H1 (cell line): ENCODE measurements around the gene SON. TPM values are rescaled to one million over a fixed set of nuclear protein-coding genes. Genes with fewer than 3 reads are reported as not detected.

Source experiments
- CTCF ChIA-PET: fragments of 300-600 bp; sonication (Branson Sonifier 250); formaldehyde crosslinking; loops from one replicate; lab custom pipeline; 2021; ENCODE audit not compliant: partially characterized antibody; lab: Charles Lee
- POLR2A ChIA-PET: fragments of 300-600 bp; sonication (Branson Sonifier 250); formaldehyde crosslinking; loops from one replicate; lab custom pipeline; 2021; ENCODE audit warnings: inconsistent platforms; ENCODE audit not compliant: partially characterized antibody; lab: Charles Lee
- DNase-seq, 2 experiments: peaks; one replicate each; pipeline versions ENCODE4 v3.0.0 to v3.0.0-alpha.2; 2010 to 2022; ENCODE audit warnings: low spot score in 2 of 2, low read depth in 1 of 2, mixed read lengths in 1 of 2
- FAIRE-seq: peaks from 2 replicates; lab custom pipeline; 2011; peaks lifted over from hg19 to GRCh38; lab: Jason Lieb, UNC
- H2AFZ ChIP-seq: 2 replicates; pipeline ENCODE4 v1.8.1; 2012; ENCODE audit warnings: low read length, inconsistent platforms
- H2AK5ac ChIP-seq: 2 replicates; pipeline ENCODE4 v1.6.1; 2013; ENCODE audit warnings: low read depth, low read length
- H2BK120ac ChIP-seq: replicated peaks from 2 replicates; pipeline ENCODE3; 2013; ENCODE audit warnings: low read depth, low read length, inconsistent platforms
- H2BK12ac ChIP-seq: 2 replicates; pipeline ENCODE4 v1.6.1; 2013; ENCODE audit warnings: low read depth, low read length
- H2BK15ac ChIP-seq: 2 replicates; pipeline ENCODE4 v1.6.1; 2013; ENCODE audit warnings: low read length
- H2BK20ac ChIP-seq: 2 replicates; pipeline ENCODE4 v1.6.1; 2013; ENCODE audit warnings: low read length
- H2BK5ac ChIP-seq: 2 replicates; pipeline ENCODE4 v1.6.1; 2013; ENCODE audit warnings: low read depth, low read length
- H3K14ac ChIP-seq: 2 replicates; pipeline ENCODE4 v1.6.1; 2013; ENCODE audit warnings: inconsistent platforms; ENCODE audit not compliant: insufficient read length
- H3K18ac ChIP-seq: 2 replicates; pipeline ENCODE4 v1.6.1; 2013; ENCODE audit warnings: low read length; ENCODE audit errors: extremely low read depth
- H3K23ac ChIP-seq: 2 replicates; pipeline ENCODE4 v1.6.1; 2013; ENCODE audit warnings: inconsistent platforms; ENCODE audit not compliant: insufficient read length
- H3K23me2 ChIP-seq: 2 replicates; pipeline ENCODE4 v1.6.1; 2013; ENCODE audit warnings: low read depth, low read length
- H3K27ac ChIP-seq: 2 replicates; pipeline ENCODE4 v1.6.1; 2011; ENCODE audit warnings: low read depth, low read length, inconsistent platforms
- H3K27me3 ChIP-seq, 4 experiments: replicated peaks in 1 of 4; 1 replicate in 1 of 4; 2 replicates in 3 of 4; pipeline versions ENCODE4 v1.6.1 to v1.8.1; 2011 to 2013; ENCODE audit warnings: low read length in 3 of 4, mild to moderate bottlenecking in 3 of 4, inconsistent platforms in 2 of 4, mixed read lengths in 2 of 4, moderate library complexity in 1 of 4; ENCODE audit not compliant: control insufficient read depth in 3 of 4, insufficient read depth in 3 of 4; ENCODE audit errors: extremely low read depth in 1 of 4
- H3K36me3 ChIP-seq, 4 experiments: 2 replicates each; pipeline versions ENCODE4 v1.6.1 to v1.8.1; 2011 to 2013; ENCODE audit warnings: mild to moderate bottlenecking in 4 of 4, low read length in 3 of 4, moderate library complexity in 2 of 4, control low read depth in 1 of 4, inconsistent platforms in 1 of 4; ENCODE audit not compliant: insufficient read depth in 4 of 4, control insufficient read depth in 2 of 4
- H3K4ac ChIP-seq: replicated peaks from 2 replicates; pipeline ENCODE3; 2013; ENCODE audit warnings: low read length, low read depth, mixed read lengths, inconsistent platforms; ENCODE audit not compliant: insufficient read length
- H3K4me1 ChIP-seq, 4 experiments: replicated peaks in 1 of 4; 1 replicate in 1 of 4; 2 replicates in 3 of 4; pipeline versions ENCODE4 v1.6.1 to v1.8.1; 2011 to 2013; ENCODE audit warnings: low read length in 3 of 4, inconsistent platforms in 2 of 4, mixed read lengths in 1 of 4; ENCODE audit not compliant: insufficient read depth in 4 of 4, control insufficient read depth in 3 of 4
- H3K4me2 ChIP-seq, 2 experiments: 2 replicates each; pipeline versions ENCODE4 v1.6.1 to v1.8.1; 2011 to 2013; ENCODE audit warnings: low read depth in 2 of 2, low read length in 2 of 2, control low read depth in 1 of 2, inconsistent platforms in 1 of 2, mild to moderate bottlenecking in 1 of 2; ENCODE audit not compliant: insufficient read depth in 1 of 2
- H3K4me3 ChIP-seq, 4 experiments: fragments of 200-600, 300-600 bp in 1 of 4; sonication (generic), shearing (Covaris generic), sonication (Bioruptor Twin) in 1 of 4; 2 replicates each; pipeline versions ENCODE4 v1.5.1 to v1.8.1; 2011 to 2016; ENCODE audit warnings: low read length in 4 of 4, low read depth in 3 of 4, control low read depth in 2 of 4, inconsistent platforms in 2 of 4, mild to moderate bottlenecking in 2 of 4, mixed read lengths in 1 of 4, moderate library complexity in 1 of 4; ENCODE audit not compliant: insufficient read depth in 2 of 4; ENCODE audit errors: extremely low read depth in 1 of 4
- H3K56ac ChIP-seq: replicated peaks from 2 replicates; pipeline ENCODE3; 2013; ENCODE audit warnings: low read depth, mild to moderate bottlenecking, mixed read lengths, low read length, inconsistent platforms; ENCODE audit not compliant: insufficient read length
- H3K79me1 ChIP-seq: 2 replicates; pipeline ENCODE4 v1.6.1; 2013; ENCODE audit warnings: low read depth, low read length, control low read depth
- H3K79me2 ChIP-seq, 2 experiments: 2 replicates each; pipeline versions ENCODE4 v1.6.1 to v1.8.1; 2012 to 2013; ENCODE audit warnings: low read length in 2 of 2, mild to moderate bottlenecking in 2 of 2, inconsistent platforms in 1 of 2; ENCODE audit not compliant: insufficient read depth in 2 of 2, control insufficient read depth in 1 of 2
- H3K9ac ChIP-seq, 4 experiments: replicated peaks in 1 of 4; 1 replicate in 1 of 4; 2 replicates in 3 of 4; pipeline versions ENCODE4 v1.6.1 to v1.8.1; 2011 to 2013; ENCODE audit warnings: low read depth in 3 of 4, low read length in 3 of 4, control low read depth in 2 of 4, mild to moderate bottlenecking in 2 of 4, moderate library complexity in 2 of 4, inconsistent platforms in 1 of 4; ENCODE audit errors: extremely low read depth in 1 of 4
- H3K9me3 ChIP-seq, 2 experiments: 2 replicates each; pipeline versions ENCODE4 v1.6.1 to v1.8.1; 2012 to 2013; ENCODE audit warnings: mild to moderate bottlenecking in 2 of 2, moderate library complexity in 2 of 2, control low read depth in 1 of 2, inconsistent platforms in 1 of 2, low read depth in 1 of 2, low read length in 1 of 2, mixed read lengths in 1 of 2; ENCODE audit not compliant: insufficient read depth in 2 of 2
- H4K20me1 ChIP-seq, 2 experiments: replicated peaks in 1 of 2; 2 replicates each; pipeline versions ENCODE3 to v1.8.1; 2011 to 2013; ENCODE audit warnings: inconsistent platforms in 2 of 2, low read length in 2 of 2, mild to moderate bottlenecking in 1 of 2; ENCODE audit not compliant: insufficient read depth in 2 of 2, control insufficient read depth in 1 of 2
- H4K5ac ChIP-seq: 2 replicates; pipeline ENCODE4 v1.6.1; 2013; ENCODE audit warnings: low read length, low read depth, mixed read lengths, inconsistent platforms; ENCODE audit not compliant: insufficient read length
- H4K8ac ChIP-seq: 2 replicates; pipeline ENCODE4 v1.8.0; 2013; ENCODE audit warnings: mild to moderate bottlenecking, moderate library complexity, low read length, inconsistent platforms; ENCODE audit not compliant: insufficient read depth; ENCODE audit errors: extremely low read depth
- H4K91ac ChIP-seq: replicated peaks from 2 replicates; pipeline ENCODE3; 2013; ENCODE audit warnings: low read length, mixed read lengths, inconsistent platforms; ENCODE audit not compliant: insufficient read length
- CREB1 ChIP-seq: IDR thresholded peaks from 2 replicates; pipeline ENCODE4 v1.6.1; 2012; ENCODE audit warnings: inconsistent platforms
- EZH2 ChIP-seq: fragments of 200-600 bp; sonication (generic); IDR thresholded peaks from 2 replicates; pipeline ENCODE4 v1.7.1; 2012; ENCODE audit warnings: low read depth, mild to moderate bottlenecking, moderate library complexity, low read length, inconsistent platforms; ENCODE audit not compliant: severe bottlenecking
- HDAC6 ChIP-seq: IDR thresholded peaks from one replicate; pipeline ENCODE4 v1.7.1; 2012; ENCODE audit warnings: low read depth, mild to moderate bottlenecking, inconsistent platforms, low read length, moderate library complexity
- NANOG ChIP-seq: IDR thresholded peaks from 2 replicates; pipeline ENCODE4 v1.6.1; 2011; ENCODE audit warnings: low read length, low read depth, mild to moderate bottlenecking, inconsistent platforms; ENCODE audit not compliant: insufficient read depth, poor library complexity, severe bottlenecking
- WGBS, 2 experiments: shearing (Covaris generic) in 1 of 2; methylation state at CpG; one replicate each; pipeline versions ENCODE4 v1.1.6 to v1.1.7; 2013 to 2015; ENCODE audit warnings: low lambda C conversion rate in 2 of 2, mixed read lengths in 2 of 2, inconsistent platforms in 1 of 2, low coverage in 1 of 2, missing lambda C conversion rate in 1 of 2; ENCODE audit not compliant: insufficient replicate concordance in 2 of 2, insufficient coverage in 1 of 2, insufficient read length in 1 of 2; ENCODE audit errors: extremely low coverage in 1 of 2, missing lambda C conversion rate in 1 of 2; 5-methylcytosine and 5-hydroxymethylcytosine counted together
- polyA plus RNA-seq, 7 experiments: library from polyadenylated mRNA; depleted of rRNA in 3 of 7; stranded (reverse) in 5 of 7; unstranded in 2 of 7; fragments of >200 nt in 5 of 7; fragments of 200-250 nt in 2 of 7; gene quantifications; 1 replicate in 5 of 7; 2 replicates in 1 of 7; 4 replicates in 1 of 7; pipeline versions ENCODE4 v1.2.1 to v1.2.3, GENCODE V29; 2011 to 2013; ENCODE audit warnings: missing spikeins in 2 of 7, mixed read lengths in 2 of 7
- total RNA-seq: library from RNA; stranded (reverse); fragmentation: NEBNext Ultra II Directional; extraction: Animal tissue kit (Norgen Biotek cat#: 25700); gene quantifications from 2 replicates; pipeline ENCODE4 v1.2.1, GENCODE V29; 2021

Gene SON
- total and polyA plus RNA-seq, 2 of the 8 experiments (the other 6 are each of a cell fraction or from before 2014, with no cell fraction given): 122 to 274 TPM

DNA sequence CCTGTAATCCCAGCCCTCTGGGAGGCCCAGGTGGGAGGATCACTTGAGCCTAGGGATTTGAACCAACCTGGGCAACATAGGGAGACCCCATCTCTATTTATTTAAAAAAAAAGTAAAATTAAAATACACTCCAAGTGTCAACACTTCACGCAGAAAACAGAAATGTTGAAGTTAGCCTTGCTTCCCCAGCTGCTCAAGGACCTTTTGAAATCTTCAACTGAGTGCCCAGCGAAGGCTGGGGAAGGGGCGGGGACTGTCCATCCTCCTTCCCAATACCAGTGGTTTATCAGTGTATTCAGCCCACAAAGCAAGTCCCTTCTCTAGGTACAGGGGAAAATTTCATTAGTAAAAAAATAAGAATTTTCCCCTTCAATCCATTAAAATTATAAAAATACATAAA lies 49.1 kb upstream of the SON start:
- H2BK20ac ChIP-seq: no peak overlapping the region
- H2AK5ac ChIP-seq: no peak overlapping the region
- no peak overlapping the region for H3K14ac ChIP-seq
- H3K18ac ChIP-seq: no peak overlapping the region
- H2BK120ac ChIP-seq: no peak overlapping the region
- no peak overlapping the region for H3K9ac ChIP-seq
- no peak overlapping the region for H3K56ac ChIP-seq
- ChIA-PET CTCF (no interaction called here), POLR2A (interaction anchor here (0.6 kb wide), 1 partner anchor 11 kb away, joined by 3 read pairs; no protein-coding TSS in a partner anchor)
- peaks cover 0 to 8% (median 0%) of the 10 kb centered on the region in 4 experiments; a peak in 1 of 7 replicates for H3K4me1 ChIP-seq
- H2BK12ac ChIP-seq: no peak overlapping the region
- H4K5ac ChIP-seq: no peak overlapping the region
- H3K27me3 ChIP-seq: no peaks in the 10 kb centered on the region
- H3K36me3 ChIP-seq: peaks cover 0 to 4% (median 0%) of the 10 kb centered on the region in 4 experiments; a peak in 2 of 8 replicates
- no peaks in the 10 kb centered on the region for H3K79me2 ChIP-seq
- no peak overlapping the region for H3K27ac ChIP-seq
- no peak overlapping the region for H3K23ac ChIP-seq
- no peak overlapping the region for H2AFZ ChIP-seq
- no peak overlapping the region for H3K4me3 ChIP-seq
- no peak overlapping the region for H4K8ac ChIP-seq
- H2BK15ac ChIP-seq: no peak overlapping the region
- H3K9me3 ChIP-seq: no peaks in the 10 kb centered on the region
- no peaks in the 10 kb centered on the region for H4K20me1 ChIP-seq
- H2BK5ac ChIP-seq: no peak overlapping the region
- FAIRE-seq (no peak), DNase-seq (no peak)
- H4K91ac ChIP-seq: no peak overlapping the region
- 97% methylated on average over 3 of the region's 3 CpGs; no CpG with 5 or more reads in 1 of the 2 experiments for WGBS, 2 experiments
- no peaks in the 10 kb centered on the region for H3K79me1 ChIP-seq
- H3K4me2 ChIP-seq: no peak overlapping the region
- H3K4ac ChIP-seq: no peak overlapping the region
- peaks cover 7% of the 10 kb centered on the region for H3K23me2 ChIP-seq
- no peak for TF ChIP-seq NANOG
- no peak for TF ChIP-seq HDAC6
- TF ChIP-seq EZH2: no peak
- TF ChIP-seq CREB1: no peak
